CD4-positive, alpha-beta T cell treated with Interleukin-10 for 1 hour (primary cell): ENCODE results near the gene FAHD1.
A peak's percentile ranks its signal among the peaks of the same experiment; 100 is the strongest.
"Not testable (repeated sequence)": the region's sequence is repeated elsewhere in the genome, so short reads cannot be mapped to it uniquely, and the experiment has no call there.

Experiments used
- DNase-seq: peaks from one replicate; pipeline ENCODE4 v3.0.0-alpha.2; 2020

FAHD1 gene

GRCh38 chr16:1857433-1858097, 30.6 kb downstream of the FAHD1 start:
- DNase-seq = no peak

DNA sequence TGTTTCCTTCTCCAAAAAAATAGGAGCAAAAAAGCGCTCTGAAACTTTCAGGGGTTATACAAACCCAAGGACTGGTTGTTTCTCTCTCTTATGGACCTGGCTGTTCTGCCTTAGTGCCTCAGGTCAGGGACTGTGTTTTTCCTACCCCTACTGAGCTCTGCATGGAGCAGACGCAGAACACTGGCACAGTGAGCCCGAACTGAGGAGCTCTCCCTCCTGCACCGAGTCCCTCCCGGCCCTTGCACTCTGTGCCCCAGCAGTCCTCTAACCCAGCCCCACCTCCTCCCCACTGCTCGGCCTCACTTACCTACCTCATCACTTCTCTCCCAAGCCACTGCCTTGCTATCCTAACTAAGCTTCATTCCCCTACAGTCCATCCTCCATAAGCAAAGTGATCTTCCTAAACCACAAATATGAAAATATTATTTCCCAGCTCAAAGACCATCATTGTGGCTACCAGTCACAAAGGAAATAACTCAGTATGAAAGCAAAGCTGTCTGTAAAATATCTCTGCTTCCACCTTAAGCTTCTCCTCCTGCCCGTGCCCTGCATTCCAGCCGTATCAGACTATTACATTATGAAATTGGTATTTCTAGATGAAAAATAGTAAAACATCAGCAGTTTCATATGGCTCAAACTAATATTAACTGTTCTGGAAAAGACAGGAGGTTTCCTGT, 31.3 kb downstream of the FAHD1 start:
- no peak for DNase-seq

DNA sequence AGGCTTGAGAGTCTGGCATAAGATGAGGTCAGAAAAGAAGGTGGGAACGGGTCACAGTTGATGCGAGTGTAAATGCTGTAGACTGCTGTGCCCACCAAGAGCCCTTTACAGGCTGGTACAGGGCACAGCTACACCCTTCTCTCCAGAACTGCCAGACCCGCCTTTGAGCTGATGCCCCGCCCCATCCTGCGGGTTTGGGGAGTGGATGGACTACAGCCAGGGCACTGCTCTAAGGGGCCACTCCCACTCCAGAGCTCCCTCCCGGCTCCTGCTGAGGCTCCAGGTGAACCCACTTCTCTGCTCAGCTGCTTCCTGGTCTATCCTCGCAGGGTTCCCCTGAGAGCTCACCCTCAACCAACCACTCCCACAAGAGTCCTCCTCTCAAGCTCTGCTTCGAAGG, 32.6 kb downstream of the FAHD1 start:
- DNase-seq = no peak

GRCh38 chr16:1861730-1862129, 34.7 kb downstream of the FAHD1 start:
- DNase-seq = no peak

DNA sequence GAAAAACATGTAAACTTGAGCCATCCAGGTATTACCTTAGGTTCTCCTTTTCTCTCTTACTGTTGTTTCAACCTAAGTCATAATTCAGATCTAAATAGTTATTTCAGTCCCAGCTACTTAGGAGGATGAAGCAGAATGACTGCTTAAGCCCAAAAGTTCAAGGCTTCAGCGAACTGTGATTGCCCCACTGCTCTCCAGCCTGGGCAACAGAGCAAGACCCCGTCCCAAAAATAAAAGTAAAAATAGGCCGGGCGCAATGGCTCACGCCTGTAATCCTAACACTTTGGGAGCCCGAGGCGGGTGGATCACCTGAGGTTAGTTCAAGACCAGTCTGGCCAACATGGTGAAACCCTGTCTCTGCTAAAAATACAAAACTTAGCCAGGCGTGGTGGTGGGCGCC, 35.4 kb downstream of the FAHD1 start:
- DNase-seq = no peak

- peak; percentile 44 for DNase-seq
Observed at GRCh38 chr16:1863681-1864460, 36.9 kb downstream of the FAHD1 start.

GRCh38 chr16:1865902-1866690, 39.1 kb downstream of the FAHD1 start:
- DNase-seq = no peak

GRCh38 chr16:1870365-1871082, 43.5 kb downstream of the FAHD1 start:
- no peak for DNase-seq

DNA sequence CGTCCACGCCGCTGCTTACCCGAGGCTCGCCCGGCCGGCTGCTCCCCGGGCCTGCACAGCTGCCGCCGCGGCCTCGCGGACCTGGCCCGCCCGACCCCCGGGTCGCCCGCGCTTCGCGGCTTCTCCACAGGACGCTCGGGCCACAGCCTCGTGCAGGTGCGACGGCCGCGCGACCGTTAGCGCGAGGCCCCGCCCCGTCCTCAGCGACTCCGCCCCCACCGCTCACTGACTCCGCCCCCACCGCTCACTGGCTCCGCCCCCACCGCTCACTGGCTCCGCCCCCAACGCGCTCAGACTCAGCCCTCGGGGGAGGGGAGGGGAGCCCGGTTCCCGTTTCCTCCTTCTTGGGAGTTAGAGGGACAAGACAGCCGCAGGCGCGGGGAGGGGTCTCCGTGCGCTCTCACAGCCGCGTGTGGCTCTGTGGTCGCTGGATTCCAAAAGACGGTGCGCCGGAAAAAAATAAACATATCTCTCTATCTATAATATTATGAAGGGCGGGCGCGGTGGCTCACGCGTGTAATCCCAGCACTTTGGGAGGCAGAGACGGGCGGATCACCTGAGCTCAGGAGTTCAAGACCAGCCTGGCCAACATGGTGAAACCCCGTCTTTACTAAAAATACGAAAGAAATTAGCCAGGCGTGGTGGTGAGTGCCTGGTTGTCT, 45.1 kb downstream of the FAHD1 start, which contains the start of gene MEIOB:
Gene MEIOB (minus strand): TSS at position 191 of the 662 bp plus-strand sequence. CDS start 3,989 bp downstream, outside the sequence.
- DNase-seq = peak; percentile 16

DNA sequence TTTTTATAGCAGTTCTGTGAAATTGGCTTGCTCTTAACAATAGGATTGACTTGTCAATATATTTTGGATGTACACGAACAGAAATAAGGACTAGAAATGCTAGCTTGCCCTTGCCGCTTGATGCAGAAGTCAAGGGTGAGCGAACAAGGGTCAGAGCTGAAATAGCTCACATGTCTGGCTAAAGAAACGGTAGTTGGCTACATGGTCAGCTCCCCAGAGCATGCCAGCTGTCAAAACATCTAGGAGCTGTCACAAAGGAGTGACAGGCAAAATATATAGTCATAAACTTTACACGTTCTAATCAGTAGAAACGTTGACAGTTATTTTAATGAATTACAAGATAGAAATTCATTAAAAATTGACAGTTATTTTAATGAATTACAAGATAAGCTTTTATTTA, 47.8 kb downstream of the FAHD1 start:
- DNase-seq = no peak

DNA sequence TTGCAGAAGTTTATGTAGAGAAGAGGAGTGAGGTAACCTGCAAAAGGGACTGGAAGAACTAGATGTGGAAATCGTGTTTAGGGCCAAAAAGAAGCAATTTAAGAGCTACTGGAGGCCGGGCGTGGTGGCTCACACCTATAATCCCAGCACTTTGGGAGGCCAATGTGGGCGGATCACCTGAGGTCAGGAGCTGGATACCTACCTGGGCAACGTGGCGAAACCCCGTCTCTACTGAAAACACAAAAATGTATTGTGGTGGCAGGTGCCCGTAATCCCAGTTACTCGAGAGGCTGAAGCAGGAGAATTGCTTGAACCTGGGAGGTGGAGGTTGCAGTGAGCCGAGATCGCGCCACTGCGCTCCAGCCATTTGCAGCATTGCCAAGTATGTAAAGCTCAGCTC, 49.1 kb downstream of the FAHD1 start:
- DNase-seq = not testable (repeated sequence)

DNA sequence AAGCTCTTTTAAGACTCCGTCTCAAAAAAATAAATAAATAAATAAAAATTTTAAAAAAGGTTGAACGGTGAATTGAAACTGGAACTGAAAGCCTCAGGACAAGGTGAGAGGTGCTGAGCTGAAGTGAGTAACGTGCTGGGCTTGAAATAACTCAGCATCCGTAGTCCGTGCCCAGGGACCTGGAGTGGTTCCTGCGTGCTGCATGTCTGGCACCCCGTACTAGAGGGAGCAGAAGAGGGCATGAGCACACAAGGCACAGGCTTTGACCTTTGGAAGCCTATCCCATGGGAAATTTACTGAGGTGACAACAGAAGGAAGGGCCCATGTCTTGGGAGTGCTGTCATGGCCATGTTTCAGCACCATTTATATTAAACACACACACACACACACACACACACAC, 49.5 kb downstream of the FAHD1 start:
- no peak for DNase-seq

GRCh38 chr16:1877089-1877488, 50.1 kb downstream of the FAHD1 start:
- no peak for DNase-seq

DNA sequence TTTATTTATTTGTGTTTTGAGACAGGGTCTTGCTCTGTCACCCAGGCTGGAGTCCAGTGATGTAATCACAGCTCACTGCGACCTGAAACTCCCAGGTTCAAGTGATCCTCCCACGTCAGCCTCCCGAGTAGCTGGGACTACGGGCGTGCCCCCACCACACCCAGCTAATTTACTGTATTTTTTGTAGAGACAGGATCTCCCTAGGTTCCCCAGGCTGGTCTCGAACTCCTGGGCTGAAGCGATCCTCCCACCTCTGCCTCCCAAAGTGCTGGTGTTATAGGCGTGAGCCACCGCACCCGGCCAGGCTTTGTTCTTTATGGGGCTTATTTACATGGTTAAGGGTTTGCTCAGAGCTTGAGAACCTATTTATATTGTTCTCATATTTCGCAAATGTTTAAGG, 50.8 kb downstream of the FAHD1 start:
- no peak for DNase-seq

DNA sequence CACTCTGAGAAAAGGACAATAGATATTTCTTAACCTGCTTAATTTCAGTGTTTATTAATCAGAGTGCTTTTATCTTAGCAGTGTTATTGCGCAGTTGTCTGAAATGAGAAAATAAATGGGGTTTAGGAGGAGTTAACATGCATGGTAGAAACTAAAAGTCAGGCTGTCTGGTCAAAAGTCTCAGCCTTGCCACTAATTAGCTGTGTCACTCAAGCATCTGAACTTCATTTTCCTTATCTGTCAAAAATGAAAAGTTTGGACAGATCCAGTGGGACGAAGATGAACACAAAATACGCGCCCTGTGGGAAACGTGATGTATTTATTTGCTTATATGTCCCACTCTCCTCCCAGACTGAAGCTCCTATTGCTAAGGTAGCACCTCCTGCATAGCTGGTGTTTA, 51.2 kb downstream of the FAHD1 start:
- no peak for DNase-seq
